CD4-positive, alpha-beta T cell treated with Interleukin-21 for 1 hour (primary cell): Measurements from ENCODE around the gene RFPL3.
"Not testable (repeated sequence)": the region's sequence is repeated elsewhere in the genome, so short reads cannot be mapped to it uniquely, and the experiment has no call there.

ENCODE experiments used
- DNase-seq: peaks from one replicate; pipeline ENCODE4 v3.0.0-alpha.2; 2020

The RFPL3 gene

GRCh38 chr22:32357567-32357966, at the start of gene RFPL3:
Gene RFPL3 (plus strand): TSS chr22:32357867. CDS start chr22:32358072, 205 bp downstream.
- not testable (repeated sequence) for DNase-seq

DNA sequence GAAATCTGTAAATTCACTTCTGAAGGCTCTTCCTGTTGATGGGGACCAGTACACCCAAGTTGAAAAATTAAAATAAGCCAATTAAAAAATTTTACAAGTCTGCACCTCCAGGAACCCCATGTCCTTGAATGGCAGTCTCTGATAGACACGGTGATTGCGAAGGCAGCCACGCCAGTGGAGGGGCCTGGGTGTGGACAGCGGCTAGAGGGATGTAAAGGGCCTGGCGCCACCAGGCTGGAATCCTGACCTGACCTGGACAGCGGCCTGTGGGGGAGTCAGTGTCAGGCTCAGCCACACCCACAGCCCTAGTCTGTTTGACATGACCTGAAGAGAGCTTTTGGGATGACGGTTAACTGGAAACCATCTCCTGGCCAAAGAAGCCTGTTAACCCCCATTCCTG, 49.5 kb upstream of the RFPL3 start:
- DNase-seq: no peak

DNA sequence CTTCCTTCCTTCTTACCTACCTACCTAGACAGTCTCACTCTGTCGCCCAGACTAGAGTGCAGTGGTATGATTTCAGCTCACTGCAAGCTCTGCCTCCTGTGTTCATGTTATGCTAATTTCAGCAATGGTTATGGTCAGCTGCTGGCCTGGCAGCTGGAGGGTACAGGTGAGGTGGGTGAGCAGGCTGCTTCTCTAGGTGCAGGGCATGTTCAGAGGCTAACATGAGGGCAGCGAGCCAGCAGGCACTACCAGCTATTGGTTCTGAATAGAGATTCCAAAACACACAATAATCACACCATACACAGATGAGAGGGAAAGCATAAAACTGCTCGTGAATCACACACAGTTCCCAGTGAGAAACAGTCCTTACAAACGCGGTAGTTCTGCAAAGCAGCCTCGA, 48.7 kb upstream of the RFPL3 start:
- DNase-seq: no peak

- no peak for DNase-seq
Observed at GRCh38 chr22:32309585-32310251, 47.9 kb upstream of the RFPL3 start.

DNA sequence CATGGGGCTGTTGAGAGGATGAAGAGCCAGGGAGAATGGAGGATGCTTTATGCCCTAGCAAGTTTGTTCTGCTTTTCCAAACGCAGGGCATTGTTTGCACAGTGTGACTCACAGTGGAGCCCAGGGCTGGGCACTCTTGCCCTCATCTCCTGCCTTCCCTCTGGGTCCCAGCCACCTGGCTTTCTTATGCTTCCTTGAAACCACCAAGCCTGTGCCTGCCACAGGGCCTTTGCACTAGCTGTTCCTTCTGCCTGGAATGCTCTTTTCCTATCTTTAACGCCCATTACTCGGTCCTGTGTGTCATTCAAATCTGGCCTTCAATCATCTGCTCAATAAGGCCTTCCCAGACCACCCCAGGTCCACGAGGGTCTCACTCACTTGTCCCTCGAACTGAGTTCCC, 46.9 kb upstream of the RFPL3 start:
- no peak for DNase-seq

DNA sequence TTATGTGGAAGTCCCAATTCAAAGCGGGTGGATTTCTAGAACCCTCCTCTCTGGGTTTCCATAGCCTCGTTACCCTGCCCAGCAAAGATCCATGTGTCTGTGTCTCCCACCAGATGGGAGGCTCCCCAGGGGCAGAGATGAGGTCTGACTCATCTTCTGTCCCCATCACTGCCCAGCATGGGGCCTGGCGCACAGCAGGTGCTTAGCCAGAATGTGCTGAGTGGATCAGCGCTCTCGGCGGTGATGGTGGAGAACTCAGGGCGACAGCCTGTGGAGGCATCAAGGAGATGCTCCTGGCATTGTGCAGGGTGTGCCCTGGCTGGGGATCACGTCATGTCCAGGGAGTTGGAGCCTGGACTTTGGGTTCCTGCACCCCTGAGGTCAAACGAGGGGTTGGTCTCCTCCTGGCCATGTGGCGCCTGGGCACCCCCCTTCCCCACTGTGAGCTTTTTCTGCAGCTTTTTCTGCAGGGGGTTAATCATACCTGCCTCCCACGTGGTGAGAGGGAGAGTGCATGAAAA, 46.1 kb upstream of the RFPL3 start:
- DNase-seq: no peak

DNA sequence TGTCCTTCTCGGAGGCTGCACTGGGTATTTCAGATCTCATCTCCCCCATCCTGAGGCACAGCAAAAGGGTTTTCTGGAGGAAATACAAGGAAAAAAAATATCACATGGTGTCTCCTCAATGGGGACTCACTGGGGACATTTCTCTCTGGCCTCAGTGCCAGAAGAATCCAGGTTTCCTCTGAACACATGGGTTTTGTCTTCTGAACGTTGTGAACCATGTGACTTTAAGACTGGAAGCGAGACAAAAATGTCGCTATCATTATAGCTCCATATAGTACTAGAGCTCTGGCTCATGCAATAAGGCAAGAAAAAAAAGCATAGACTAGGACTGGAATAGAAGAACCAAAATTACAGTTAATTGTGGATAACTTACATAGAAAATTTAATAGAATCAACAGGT, 44.9 kb upstream of the RFPL3 start:
- no peak for DNase-seq

DNA sequence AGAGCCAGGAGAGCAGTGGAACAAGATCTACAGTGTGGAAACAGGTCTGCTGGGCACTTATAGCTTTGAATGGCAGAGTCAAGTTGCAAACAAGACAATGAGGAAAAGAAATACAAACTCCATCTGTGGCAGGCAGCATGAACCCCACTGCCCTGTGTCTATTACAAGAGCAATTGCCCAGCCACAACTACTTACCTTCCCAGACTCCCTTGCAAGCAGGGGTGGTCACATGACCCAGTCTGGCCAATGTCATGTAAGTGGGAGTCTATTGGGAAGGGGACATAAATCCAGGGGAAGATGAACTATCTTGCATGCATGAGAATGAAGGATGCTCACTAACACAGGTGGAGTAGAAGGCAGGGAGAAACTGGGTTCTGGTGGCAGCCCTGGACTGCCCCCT, 44.1 kb upstream of the RFPL3 start:
- DNase-seq: no peak

DNA sequence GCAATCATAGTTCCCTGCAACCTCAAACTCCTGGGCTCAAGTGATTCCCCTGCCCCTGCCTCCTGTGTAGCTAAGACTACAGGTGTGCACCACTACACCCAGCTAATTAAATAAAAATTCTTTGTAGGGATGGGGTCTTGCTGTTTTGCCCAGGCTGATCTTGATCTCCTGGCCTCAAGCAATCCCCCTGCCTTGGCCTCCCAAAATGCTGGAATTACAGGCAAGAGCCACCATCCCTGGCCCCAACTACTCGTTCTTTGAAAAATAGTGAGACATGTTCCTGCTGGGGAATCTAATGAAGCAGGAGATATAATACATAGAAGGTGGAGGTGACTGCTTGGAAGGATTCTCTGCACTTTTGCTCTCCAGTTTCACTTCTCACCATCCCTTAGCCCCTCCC, 40.1 kb upstream of the RFPL3 start:
- no peak for DNase-seq

- no peak for DNase-seq
Observed at GRCh38 chr22:32318361-32318760, 39.3 kb upstream of the RFPL3 start.

DNA sequence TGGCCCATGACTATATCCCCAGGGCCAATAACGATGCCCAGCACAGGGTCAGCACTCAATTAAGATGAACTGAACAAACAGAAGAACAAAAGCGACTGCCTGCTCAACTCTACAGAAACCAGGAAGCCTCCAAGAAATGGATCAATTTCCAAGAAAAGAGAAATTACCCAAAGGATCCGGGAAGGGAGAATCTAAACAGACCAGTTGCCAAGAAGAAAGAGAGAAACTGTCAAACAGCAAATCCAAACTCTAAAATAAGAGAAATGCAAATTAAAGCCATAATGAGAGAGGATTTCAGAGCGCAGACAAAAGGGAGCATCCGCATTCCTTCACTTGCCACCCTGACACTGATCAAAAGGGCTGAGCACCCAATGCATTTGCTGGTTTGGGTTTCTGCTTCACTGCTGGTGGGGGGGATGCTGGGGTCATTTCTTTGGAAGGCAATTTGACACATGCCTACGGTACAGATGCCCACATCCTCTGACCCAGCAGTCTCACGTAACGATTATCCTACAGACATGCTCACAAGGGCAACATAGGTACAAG, 37.7 kb upstream of the RFPL3 start:
- DNase-seq: no peak

- DNase-seq: no peak
Observed at GRCh38 chr22:32322986-32323385, 34.7 kb upstream of the RFPL3 start.

DNA sequence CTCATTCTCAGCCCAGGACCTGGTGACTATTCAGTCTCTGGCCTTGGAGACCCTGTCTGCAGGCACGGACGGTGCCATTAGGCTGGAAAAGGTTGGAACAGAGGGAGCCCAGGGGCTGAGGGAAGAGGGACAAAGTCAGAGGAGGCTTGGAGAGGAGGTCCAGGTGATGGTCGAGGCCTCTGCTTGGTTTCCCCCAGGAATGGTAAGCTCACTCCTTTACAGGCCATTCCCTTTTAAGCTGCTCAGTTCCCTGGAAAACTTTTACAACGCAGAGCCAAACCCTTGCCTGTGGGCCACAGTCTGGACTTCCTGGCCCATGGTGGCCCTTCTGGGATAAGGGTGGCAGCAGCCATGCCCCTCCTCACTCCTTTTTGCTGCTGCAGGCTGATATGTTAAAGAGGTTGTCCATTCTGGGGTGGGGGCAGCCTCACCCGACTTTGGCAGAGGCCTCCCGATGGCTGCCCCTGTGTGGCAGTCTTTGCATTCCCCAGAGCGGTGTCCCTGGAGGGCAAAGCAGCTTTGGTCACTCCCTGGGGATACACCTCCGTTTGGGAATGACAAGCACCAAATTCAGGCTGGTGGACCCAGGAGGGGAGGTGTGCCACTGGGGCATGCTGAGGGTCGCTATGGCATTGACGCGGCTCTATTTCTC, 34.0 kb upstream of the RFPL3 start:
- DNase-seq: no peak

DNA sequence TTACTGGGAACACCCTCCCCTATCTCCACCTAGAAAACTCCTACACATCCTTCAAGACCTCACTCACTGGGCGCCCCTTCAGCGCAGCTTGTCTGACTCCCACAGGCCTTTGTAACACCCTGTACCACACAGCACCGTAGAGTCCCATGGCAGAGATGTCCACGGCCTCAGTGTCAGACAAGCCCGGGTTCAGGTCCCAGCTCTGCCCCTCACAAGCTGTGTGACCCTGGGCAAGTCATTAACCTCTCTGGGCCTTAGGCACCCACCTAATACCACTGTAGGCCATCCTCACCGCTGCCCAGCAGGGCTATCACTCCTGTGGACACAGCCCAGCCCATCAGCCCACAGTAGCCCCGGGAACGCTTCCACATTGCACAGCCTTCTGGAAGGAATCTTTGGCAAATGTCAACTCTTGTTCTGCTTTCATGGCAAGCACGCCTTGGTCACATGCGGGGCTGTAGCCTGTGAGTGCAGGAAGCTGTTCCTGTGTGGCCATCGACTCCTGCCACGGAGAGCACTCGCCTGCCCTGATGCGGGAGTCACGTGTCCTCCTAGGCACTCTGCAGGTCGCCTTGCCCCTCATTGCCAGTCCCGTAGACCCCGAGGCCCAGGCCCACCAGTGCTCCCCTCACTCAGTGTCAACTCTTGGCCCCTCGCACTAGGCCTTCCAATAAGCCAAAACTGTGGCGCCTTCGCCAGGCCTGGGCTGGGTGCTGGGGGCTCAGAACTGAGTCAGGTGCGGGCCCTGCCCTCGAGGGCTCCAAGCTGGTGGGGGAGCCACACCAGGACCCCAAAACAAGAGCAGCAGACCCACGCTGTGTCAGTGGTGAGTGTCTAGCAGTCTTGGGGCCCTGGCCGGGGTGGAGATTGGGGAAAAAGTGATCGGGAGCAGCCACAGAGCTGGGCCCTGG, 32.9 kb upstream of the RFPL3 start:
- DNase-seq: no peak

GRCh38 chr22:32325416-32325801, 32.3 kb upstream of the RFPL3 start:
- no peak for DNase-seq

GRCh38 chr22:32325811-32326237, 31.8 kb upstream of the RFPL3 start:
- no peak for DNase-seq

DNA sequence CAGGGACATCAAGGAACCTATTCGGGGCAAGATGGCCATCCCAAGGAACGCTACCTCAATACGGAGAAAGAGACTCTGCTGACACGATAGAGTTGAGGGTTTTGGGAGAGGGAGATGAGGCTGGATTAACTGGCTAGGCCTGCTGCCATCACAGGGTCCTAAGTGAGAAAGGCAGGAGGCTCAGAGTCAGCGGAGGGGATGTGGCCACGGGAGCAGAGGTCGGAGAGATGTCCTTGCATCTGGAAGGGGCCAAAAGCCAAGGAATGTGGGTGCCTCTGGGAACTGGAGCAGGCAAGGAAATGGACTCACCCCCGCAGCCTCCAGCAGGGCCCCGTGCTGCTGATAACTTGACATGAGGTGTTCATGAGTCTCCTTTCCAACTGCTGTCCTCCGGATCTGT, 31.0 kb upstream of the RFPL3 start:
- DNase-seq: no peak

- no peak for DNase-seq
Observed at GRCh38 chr22:32327066-32327465, 30.6 kb upstream of the RFPL3 start.

- DNase-seq: no peak
Observed at GRCh38 chr22:32327596-32328171, 30.0 kb upstream of the RFPL3 start.

DNA sequence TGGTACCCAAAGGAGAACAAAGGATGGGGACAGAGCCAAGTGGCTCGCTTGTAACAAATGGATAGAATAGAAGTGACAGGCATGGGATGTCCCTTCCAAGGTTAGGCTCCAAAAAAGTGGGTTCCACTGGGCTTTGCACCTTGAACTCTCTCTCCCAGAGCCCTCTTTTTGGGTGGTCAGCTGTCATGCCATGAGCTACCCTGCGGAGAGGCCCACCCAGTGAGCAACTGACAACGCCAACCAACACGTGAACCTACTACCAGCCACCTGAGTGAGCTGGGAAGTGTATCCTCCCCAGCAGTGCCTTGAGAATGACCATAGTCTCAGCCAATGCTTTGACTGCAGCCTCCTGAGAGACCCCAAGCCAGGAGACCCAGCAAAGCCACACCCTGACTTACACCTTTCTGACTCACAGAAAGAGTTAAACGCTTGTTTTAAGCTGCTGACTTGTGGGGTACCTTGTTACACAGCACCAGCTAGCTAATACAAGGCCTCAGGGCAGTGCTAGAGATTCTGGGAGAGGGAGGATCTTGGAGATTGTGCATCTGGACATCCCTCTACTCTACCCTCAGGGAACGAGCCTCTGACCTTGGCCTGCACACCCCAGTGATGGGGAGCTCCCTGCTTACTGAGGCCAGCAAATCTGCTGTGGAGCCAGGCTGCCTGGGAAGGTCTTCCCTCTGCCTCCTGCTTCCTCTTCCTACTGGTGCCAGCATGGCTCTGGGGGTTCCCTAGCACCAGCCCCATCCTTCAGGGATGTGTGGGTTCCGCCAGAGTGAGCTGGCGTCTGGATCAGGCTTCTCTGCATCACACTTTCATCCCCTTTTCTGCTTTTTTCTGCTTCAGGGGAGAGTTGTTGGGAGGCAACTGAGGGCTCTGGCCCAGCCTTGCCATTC, 29.1 kb upstream of the RFPL3 start:
- DNase-seq: no peak

- no peak for DNase-seq
Observed at GRCh38 chr22:32329202-32329645, 28.4 kb upstream of the RFPL3 start.
